ENCODE data around the gene AVP.
"Not testable (repeated sequence)": the region's sequence is repeated elsewhere in the genome, so short reads cannot be mapped to it uniquely, and the experiment has no call there.

The AVP gene, protein sequence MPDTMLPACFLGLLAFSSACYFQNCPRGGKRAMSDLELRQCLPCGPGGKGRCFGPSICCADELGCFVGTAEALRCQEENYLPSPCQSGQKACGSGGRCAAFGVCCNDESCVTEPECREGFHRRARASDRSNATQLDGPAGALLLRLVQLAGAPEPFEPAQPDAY

DNA sequence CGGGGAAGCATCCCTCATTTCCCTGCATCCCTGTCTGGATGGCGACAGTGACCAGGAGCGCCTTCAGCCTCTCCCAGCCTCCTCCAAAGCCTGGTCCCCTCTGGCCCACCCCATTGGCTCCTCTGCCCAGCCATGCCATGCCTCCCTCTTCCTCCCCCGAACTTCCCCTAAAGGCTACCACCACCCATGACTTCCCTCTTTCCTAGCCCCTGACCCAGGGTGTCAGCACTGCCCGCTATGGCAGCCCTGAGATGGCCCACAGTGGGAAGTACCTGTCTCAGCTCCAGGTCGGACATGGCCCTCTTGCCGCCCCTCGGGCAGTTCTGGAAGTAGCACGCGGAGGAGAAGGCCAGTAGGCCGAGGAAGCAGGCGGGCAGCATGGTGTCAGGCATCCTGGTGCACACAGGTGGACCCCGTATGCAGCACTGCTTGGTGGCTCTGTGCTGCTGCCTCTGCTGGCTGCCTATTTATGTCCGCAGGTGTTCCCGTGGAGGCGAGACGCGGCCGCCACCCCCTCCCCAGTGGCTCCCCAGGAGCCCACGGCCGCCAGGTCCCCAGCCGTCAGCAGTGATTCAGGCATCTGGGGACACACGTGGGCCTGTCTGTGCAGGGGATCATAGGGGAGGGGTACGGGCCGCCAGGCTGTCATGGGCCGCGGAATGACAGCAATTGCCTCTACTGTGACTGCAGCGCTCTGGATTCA is at the start of gene AVP:
Gene AVP (minus strand): TSS at position 442 of the 703 bp plus-strand sequence. CDS start 50 bp downstream, at position 392.
- no peak for DNase-seq (ENCODE audit: low read depth)

DNA sequence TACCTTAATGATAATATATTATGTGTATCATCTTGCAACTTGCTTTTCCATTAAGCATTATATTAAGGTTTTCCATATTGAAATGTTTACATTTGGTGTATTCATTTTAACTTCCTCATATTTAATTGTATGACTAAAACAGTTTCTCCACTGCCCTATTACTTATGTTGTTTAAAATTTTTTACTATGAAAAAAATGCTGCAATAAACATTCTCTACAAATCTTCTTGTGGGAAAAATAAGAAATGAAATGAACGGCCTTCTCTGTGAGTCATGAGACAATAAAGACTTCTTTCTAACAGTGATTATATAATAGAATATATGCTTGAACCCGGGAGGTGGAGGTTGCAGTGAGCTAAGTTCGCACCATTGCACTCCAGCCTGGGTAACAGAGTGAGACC is 49.6 kb upstream of the AVP start:
- DNase-seq (ENCODE audit: low read depth): no peak

DNA sequence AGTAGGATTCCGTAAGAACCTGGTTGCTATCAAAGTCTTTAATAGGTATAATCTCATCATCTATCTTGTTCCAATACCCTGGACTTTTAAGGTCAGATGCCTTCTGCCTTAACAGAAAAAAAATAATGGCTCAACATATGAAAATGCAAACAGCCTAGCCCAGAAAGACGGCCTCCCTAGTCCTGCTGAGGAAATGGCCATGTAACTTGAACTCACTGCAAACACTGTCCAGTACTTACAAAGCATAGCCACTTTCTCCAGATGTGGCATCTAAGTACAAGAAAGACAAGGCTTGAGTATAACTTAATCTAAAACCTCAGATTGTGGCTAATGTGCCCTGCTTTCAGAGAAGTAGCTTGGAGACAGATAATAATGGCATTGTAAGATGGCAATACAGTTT is 48.6 kb upstream of the AVP start:
- no peak for DNase-seq (ENCODE audit: low read depth)

DNA sequence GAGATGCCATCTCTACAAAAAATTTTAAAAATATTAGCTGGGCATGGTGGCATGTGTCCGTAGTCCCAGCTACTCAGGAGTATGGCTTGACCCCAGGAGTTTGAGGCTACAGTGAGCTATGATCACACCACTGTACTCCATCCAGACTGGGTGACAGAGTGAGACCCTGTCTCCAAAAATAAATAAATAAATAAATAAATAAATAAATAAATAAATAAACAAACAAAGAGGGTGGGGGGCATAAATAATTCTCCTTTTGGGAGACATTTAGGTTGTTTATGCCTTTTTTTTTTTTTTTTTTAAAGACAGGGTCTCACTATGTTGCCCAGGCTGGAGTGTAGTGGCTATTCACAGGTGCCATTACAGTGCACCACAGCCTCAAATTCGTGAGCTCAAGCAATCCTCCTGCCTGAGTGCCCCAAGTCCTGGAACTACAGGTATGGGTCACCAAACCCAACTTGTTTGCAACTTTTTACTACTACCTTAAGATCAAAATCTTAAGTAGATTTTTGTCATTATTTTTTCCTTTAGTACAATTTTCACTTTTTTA is 45.6 kb upstream of the AVP start:
- no peak for DNase-seq (ENCODE audit: low read depth)

DNA sequence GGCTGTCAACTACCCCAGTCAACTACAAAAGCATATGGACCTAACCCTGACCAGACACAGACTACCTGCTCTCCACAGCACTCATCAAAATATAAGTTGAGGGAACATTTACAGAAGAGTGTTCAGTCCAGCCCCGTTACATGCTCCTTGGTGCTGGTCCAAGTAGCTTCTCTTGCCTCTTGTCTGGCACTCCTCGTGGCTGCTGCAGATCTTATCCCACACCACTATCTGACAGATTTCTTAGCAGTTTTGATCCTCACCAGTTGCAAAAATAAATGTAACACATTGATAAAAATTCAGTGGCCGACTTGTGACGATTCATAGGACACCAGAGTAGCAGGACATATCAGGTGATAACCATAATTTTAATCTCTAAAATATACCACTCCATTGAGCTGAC is 44.6 kb upstream of the AVP start:
- no peak for DNase-seq (ENCODE audit: low read depth)

DNA sequence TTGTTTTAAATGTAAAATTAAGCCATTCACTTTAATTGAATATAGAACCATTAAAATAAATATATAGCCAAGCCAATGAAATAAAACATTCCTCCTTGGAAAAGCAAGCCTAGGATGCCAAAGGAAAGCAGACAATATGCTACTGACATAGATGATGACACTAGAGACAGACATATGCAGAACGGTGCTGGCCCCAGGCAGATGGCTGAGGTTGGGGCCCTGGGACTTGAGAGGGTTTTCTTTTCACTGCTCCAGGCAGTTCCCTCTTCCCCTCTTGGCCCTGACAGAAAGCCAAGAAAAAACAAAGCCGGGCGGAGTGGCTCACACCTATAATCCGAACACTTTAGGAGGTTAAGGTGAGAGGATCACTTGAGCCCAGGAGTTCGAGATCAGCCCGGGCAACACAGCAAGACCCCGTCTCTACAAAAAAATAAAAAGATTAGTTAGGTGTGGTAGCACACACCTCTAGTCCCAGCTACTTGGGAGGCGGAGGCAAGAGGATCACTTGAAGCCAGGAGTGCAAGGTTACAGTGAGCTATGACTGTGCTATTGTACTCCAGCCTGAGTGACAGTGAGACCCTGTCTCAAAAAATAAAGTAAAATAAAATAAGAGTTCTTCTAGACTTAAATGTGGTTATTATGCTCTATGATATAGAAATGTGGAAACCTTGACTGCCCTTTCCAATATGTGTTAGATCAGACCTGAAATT is 43.9 kb upstream of the AVP start:
- no peak for DNase-seq (ENCODE audit: low read depth)

DNA sequence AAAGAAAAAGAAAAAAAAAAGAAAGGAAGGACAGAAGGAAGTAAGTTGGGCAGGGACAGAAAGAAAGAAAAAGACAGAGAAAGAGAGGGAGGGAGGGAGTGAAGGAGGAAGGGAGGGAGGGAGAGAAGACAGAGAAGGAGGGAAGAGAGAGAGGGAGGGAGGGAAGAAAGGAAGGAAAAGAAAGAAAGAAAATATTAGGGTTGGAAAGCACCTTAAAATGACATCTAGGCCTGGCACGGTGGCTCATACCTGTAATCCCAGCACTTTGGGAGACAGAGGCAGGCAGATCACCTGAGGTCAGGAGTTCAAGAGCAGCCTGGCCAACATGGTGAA is 42.0 kb upstream of the AVP start:
- no peak for DNase-seq (ENCODE audit: low read depth)

DNA sequence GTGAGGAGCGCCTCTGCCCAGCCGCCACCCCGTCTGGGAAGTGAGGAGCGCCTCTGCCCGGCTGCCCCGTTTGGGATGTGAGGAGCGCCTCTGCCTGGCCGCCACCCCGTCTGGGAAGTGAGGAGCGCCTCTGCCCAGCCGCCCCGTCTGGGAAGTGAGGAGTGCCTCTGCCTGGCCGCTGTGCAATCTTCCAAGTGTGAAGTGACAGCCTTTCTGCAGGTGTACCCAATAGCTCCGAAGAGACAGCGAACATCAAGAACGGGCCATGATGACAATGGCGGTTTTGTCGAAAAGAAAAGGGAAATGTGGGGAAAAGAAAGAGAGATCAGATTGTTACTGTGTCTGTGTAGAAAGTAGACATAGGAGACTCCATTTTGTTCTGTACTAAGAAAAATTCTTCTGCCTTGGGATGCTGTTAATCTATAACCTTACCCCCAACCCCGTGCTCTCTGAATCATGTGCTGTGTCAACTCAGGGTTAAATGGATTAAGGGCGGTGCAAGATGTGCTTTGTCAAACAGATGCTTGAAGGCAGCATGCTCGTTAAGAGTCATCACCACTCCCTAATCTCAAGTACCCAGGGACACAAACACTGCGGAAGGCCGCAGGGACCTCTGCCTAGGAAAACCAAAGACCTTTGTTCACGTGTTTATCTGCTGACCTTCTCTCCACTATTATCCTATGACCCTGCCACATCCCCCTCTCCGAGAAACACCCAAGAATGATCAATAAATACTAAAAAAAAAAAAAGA is 41.4 kb upstream of the AVP start:
- not testable (repeated sequence) for DNase-seq (ENCODE audit: low read depth)

DNA sequence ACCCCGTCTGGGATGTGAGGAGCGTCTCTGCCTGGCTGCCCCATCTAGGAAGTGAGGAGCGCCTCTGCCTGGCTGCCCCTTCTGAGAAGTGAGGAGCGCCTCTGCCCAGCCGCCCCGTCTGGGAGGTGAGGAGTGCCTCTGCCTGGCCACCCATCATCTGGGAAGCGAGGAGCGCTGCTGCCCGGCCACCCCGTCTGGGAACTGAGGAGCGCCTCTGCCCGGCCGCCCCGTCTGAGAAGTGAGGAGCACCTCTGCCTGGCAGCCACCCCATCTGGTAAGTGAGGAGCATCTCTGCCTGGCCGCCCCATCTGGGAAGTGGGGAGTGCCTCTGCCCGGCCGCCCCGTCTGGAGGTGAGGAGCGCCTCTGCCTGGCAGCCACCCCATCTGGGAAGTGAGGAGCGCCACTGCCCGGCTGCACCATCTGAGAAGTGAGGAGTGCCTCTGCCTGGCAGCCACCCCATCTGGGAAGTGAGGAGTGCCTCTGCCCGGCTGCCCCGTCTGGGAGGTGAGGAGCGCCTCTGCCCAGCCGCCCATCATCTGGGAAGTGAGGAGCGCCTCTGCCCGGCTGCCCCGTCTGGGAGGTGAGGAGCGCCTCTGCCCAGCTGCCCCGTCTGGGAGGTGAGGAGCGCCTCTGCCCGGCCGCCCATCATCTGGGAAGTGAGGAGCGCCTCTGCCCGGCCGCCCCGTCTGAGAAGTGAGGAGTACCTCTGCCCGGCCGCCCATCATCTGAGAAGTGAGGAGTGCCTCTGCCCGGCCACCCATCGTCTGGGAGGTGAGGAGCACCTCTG is 40.4 kb upstream of the AVP start:
- not testable (repeated sequence) for DNase-seq (ENCODE audit: low read depth)

DNA sequence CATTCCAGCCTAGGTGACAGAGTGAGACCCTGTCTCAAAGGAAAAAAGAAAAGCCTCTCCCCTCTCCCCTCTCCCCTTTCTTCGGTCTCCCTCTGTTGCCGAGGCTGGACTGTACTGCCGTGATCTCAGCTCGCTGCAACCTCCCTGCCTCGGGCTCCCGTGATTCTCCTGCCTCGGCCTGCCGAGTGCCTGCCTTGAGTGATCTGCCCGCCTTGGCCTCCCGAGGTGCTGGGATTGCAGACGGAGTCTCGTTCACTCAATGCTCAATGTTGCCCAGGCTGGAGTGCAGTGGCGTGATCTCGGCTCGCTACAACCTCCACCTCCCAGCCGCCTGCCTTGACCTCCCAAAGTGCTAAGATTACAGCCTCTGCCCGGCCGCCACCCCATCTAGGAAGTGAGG is 39.6 kb upstream of the AVP start:
- DNase-seq (ENCODE audit: low read depth): not testable (repeated sequence)

DNA sequence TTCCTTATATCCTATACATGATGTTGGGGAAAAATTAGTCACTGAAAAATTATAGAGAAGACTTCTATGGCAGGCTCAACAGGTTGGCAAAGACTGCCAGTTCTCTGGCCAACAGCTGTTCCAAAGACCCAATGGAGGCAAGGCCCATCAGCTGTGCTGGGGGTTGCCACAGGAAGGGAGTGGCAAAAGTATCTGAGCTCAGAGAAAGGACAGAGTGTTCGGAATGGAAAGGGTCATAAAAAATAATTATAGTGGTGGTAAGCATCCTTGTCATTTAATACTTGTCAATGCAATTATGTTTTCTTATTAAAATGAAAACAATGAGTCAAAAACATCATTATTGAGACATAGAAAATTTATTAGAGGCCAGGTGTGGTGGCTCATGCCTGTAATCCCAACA is 39.0 kb upstream of the AVP start:
- DNase-seq (ENCODE audit: low read depth): no peak

DNA sequence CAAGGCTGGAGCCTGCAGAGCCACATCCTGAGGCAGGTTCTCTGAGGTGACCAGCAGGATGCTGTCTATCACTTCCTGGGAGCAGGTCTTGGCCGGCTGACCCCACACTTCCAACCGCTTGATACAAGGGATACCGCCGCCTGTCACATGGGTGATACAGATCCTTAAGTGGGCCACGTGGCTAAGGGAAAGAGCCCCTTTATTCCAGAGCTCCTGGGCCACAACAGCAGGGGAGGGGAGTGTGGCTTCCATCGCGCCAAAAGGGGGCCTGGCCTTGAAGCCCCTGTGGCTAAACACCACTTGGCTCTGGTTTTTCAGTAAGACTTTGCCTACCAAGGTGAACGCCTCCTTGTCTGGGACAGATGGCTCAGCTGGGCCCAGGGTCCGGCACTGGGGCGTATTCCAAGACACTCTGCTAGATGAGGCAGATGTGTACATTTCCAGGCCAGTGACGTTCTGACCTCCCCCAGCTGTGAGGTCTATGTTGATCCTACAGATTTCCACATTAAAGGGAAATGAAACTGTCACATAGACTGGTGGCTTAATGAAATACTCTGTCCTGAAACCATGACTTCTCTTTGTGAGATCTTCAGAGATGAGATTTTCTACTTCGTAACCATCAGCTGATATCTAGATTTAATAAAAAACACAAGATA is 37.6 kb upstream of the AVP start:
- DNase-seq (ENCODE audit: low read depth): no peak

DNA sequence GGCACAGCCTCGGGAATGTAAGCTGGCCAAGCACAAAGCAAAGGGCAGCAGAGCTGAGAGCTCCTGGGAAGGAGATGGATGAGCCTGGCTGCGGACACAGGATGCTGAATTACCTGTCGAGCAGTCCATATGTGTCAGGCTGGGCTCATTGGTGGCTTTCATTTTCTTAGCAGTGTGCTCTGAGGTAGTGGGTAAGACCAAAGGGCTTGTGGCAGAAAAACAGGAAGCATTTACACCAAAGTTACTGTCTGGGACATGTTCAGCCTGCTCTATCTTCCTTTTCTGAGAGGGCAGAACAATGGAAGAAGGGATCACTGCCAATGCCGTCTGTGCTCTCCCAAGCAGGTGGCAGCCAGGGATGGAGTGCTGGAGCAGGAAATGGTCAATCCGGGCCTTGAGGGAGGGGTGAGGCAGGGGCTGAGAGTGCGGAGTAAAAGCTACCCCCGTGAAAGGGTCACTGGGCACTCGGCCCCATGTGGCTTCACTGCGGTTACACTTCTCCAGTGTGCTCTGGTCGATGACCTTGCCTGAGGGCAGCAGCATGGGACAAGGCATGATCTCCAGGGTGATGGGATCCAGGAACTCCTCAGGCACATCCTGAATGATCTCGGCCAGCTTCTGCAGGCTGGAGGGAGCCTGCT is 36.9 kb upstream of the AVP start:
- no peak for DNase-seq (ENCODE audit: low read depth)

DNA sequence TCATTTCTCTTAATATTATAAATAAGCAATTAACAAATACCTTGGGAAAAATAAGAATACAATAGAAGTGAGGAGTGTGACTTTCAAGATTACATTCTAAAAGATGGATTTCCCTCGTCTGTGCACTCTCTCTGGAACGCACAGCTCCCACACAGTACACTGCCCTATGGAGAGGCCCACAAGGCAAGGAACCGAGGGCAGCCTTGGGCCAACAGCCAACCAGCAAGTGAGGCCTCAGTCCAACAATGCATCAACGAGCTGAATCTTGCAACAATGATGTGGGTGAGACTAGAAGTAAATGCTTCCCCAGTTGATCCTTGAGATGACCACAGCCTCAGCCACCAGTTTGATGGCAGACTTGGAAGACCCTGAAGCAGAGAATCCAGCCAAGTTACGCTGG is 34.5 kb upstream of the AVP start:
- DNase-seq (ENCODE audit: low read depth): no peak

DNA sequence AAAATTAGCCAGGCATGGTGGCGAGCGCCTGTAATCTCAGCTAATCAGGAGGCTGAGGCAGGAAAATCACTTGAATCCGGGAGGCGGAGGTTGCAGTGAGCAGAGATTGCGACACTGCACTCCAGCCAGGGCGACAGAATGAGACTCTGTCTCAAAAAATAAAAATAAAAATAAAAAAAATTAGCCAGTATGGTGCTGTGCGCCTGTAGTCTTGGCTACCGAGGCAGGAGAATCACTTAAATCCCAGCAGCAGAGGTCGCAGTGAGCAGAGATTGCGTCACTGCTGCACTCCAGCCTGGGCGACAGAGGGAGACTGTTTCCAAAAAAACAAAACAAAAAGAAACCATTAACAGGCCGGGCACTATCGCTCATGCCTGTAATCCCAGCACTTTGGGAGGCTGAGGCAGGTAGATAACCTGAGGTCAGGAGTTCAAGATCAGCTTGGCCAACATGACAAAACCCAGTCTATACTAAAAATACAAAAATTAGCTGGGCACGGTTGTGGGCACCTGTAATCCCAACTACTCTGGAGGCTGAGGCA is 33.4 kb upstream of the AVP start:
- DNase-seq (ENCODE audit: low read depth): not testable (repeated sequence)

DNA sequence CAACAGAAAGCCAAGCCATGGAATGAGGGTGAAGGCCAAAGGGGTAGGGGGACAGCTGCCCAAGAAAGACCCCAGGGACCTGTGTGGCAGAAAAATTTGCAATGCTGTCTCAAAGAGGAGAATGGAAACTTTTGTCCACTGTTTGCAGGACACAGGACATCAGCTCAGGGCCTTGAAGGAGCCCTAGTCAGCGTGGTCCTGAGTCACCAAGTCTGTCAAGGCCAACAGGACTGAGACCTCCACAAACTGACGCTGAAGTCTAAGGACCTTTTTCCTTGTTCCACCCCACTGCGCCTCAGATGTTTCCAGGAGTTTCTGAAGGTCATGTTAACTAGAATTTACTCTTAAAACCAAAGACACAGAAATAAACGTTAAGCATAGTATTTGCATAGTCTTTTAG is 31.8 kb upstream of the AVP start:
- no peak for DNase-seq (ENCODE audit: low read depth)

DNA sequence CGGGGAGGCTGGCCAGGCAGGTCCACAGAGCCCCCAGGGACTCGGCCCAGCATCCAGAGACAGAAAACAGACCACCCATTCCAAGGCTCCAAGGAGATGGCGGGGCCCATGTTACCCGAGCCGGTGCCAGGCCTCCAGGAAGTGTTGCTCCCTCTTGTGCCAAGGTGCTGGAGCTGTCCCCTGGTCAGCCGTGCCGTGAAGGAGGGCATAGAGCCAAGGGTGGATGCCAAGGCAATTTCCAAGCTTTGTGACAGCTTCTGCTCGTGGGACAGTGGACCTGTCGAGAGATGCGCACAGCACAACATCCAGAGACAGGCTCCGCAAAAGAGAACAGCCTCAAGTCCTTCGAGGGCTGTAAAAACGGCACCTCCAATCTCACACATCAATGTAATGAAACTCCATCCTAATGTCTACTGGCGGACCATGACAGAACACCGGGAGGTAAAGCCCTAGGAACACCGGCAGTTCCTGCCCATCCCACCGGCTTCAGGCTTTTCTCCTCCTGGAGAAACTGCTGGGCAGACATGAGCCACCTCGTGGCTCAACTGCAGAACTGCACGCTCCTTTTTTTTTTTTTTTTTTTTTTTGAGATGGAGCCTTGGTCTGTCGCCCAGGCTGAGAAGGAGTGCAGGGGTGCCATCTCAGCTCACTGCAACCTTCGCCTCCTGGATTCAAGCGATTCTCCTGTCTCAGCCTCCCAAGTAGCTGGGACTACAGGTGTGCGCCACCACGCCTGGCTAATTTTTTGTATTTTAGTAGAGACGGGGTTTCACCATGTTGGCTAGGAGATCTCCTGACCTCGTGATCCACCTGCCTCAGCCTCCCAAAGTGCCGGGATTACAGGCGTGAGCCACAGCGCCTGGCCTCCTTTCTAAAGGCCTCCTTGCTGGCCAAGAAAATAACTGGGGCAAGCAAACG is 30.9 kb upstream of the AVP start:
- no peak for DNase-seq (ENCODE audit: low read depth)

DNA sequence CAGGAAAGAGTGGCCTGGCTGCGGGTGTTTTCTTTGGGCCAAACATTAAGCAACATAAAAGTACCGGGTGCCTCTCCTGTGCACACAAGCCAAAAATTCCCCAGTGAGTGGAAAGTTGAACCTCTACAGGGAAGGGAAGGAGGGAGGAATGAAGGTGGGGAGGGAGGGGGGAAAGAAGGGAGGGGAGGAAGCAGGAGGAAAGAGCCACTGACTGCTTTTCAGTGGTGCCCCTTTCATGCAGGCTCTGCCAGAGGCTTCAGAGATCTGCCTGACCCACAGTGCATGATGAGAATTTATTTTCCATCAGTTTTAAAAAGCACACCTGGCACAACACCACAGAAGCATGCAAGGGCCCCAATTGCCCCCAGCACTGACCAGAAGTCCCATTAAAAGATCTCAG is 27.5 kb upstream of the AVP start:
- no peak for DNase-seq (ENCODE audit: low read depth)

DNA sequence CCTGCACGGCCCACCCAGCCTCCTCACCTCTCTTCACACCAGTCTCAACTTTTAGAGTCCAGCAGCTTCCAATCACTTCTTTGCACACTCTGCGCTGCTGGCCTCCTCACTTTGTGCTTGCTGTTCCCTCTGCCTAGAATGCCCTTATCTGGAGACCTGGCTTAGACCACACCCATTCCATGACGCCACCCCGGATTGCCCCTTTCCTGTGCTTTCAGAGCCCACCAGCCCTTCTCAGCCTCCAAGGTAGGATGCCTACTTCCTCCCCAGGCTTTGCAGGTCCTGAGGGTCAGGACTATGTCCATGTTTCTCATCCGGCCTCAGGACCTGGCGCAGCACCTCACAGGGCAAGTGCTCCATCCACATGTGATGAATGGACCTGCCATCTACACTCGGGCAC is 27.0 kb upstream of the AVP start:
- DNase-seq (ENCODE audit: low read depth): no peak

All from T-helper 22 cell (primary cell).